Measurements from ENCODE around the gene KRT83. TPM values are rescaled to one million over a fixed set of nuclear protein-coding genes. Genes with fewer than 3 reads are reported as not detected.

Gene KRT83
- total RNA-seq, 1 experiment from 2014 or later, result not detected

GRCh38 chr12:52307836-52308805 lies 13.1 kb downstream of the KRT83 start:
- H3K27me3 ChIP-seq (ENCODE audit: insufficient read depth, low read length), result peaks cover 13% of the 10 kb centered on the region; the same call in 1 of the 2 replicates
- H4K20me1 ChIP-seq (ENCODE audit: control insufficient read depth, insufficient read depth, insufficient read length), result no peaks in the 10 kb centered on the region
- peaks cover 9% of the 10 kb centered on the region for H3K23me2 ChIP-seq (ENCODE audit: insufficient read length, low read depth, low read length, poor library complexity, severe bottlenecking)
- H2AFZ ChIP-seq (ENCODE audit: low read length), result no peak overlapping the region
- no peaks in the 10 kb centered on the region for H3K9me3 ChIP-seq (ENCODE audit: control insufficient read depth, low read depth, low read length)
- no peak overlapping the region for H3T11ph ChIP-seq (ENCODE audit: low read length)
- no peak overlapping the region for H3K4ac ChIP-seq (ENCODE audit: low read depth, low read length)
- TF ChIP-seq CTCF (conservative IDR thresholded peaks at IDR 0.05), result peak; percentile 28
- H3K9ac ChIP-seq (ENCODE audit: extremely low read depth, insufficient read length, low read length), result no peak overlapping the region
- no peak overlapping the region for H3K56ac ChIP-seq (ENCODE audit: insufficient read length, low read depth, low read length)
- no CpG with 5 or more reads among the region's 71 CpGs for WGBS (ENCODE audit: extremely low coverage, insufficient read length, low lambda C conversion rate)
- H3K4me2 ChIP-seq (ENCODE audit: insufficient read depth, insufficient read length, low read length), result peak overlapping the region; percentile 63
- no peak overlapping the region for H4K91ac ChIP-seq (ENCODE audit: insufficient read length, low read depth, low read length)
- Mint-ChIP-seq H3K36me3 (ENCODE audit: insufficient read depth in 1 of 3, low read depth in 3 of 3) (no peaks in the 10 kb centered on the region), H3K4me3 (peak overlapping the region; percentile 63 to 73), H3K27ac (no peak overlapping the region), H3K9me3 (no peaks in the 10 kb centered on the region), H3K4me1 (peaks cover 11 to 14% of the 10 kb centered on the region in 2 experiments), H3K27me3 (ENCODE audit: low read depth) (peaks cover 77% of the 10 kb centered on the region)
- peak; percentile 84 for DNase-seq
- H2AK5ac ChIP-seq (ENCODE audit: insufficient read length, low read length), result no peak overlapping the region
- H2BK20ac ChIP-seq (ENCODE audit: low read depth, low read length, poor library complexity, severe bottlenecking), result no peak overlapping the region
- H3K18ac ChIP-seq (ENCODE audit: insufficient read length, low read depth, low read length), result no peak overlapping the region
- H2BK12ac ChIP-seq (ENCODE audit: insufficient read length, low read depth, low read length), result no peak overlapping the region
- H3K79me1 ChIP-seq (ENCODE audit: insufficient read depth, low read depth, low read length, poor library complexity, severe bottlenecking), result no peaks in the 10 kb centered on the region
- H2BK120ac ChIP-seq (ENCODE audit: low read depth, low read length, poor library complexity, severe bottlenecking), result no peak overlapping the region
- no peaks in the 10 kb centered on the region; the same call in 1 of the 2 replicates for H3K4me1 ChIP-seq (ENCODE audit: insufficient read depth, low read length)
- no peak overlapping the region for H4K8ac ChIP-seq (replicated peaks; ENCODE audit: insufficient read length, low read depth, low read length)
- no peak overlapping the region for H4K5ac ChIP-seq (ENCODE audit: insufficient read length, low read depth, low read length)
- no peak overlapping the region for H3K27ac ChIP-seq (ENCODE audit: insufficient read length, low read depth, low read length)
- H3K23ac ChIP-seq (ENCODE audit: insufficient read length, low read depth, low read length), result no peak overlapping the region
- peak overlapping the region; percentile 47; the same call in 1 of the 2 replicates for H3K14ac ChIP-seq (ENCODE audit: insufficient read depth, low read length)
- H3K79me2 ChIP-seq (ENCODE audit: insufficient read depth, low read length), result no peaks in the 10 kb centered on the region
- H2BK15ac ChIP-seq (ENCODE audit: low read depth, low read length), result no peak overlapping the region
- H2BK5ac ChIP-seq (ENCODE audit: insufficient read length, low read length), result no peak overlapping the region
